Measurements from ENCODE around the gene PCID2. TPM values are rescaled to one million over a fixed set of nuclear protein-coding genes. Genes with fewer than 3 reads are reported as not detected.

Gene PCID2
- total RNA-seq, 1 donor from 2014 or later, result 44.9 TPM

- intact Hi-C loops (cut with DNase I), result no loop called here
- TF ChIP-seq POLR2AphosphoS5 (IDR thresholded peaks at IDR 0.05; ENCODE audit: insufficient read depth in 1 of 2, low read depth in 1 of 2) (no peak), CTCF (IDR thresholded peaks at IDR 0.05) (no peak), POLR2A (IDR thresholded peaks at IDR 0.05) (no peak)
These were observed 65.6 kb downstream of the PCID2 start for GRCh38 chr13:113142876-113143275.

DNA sequence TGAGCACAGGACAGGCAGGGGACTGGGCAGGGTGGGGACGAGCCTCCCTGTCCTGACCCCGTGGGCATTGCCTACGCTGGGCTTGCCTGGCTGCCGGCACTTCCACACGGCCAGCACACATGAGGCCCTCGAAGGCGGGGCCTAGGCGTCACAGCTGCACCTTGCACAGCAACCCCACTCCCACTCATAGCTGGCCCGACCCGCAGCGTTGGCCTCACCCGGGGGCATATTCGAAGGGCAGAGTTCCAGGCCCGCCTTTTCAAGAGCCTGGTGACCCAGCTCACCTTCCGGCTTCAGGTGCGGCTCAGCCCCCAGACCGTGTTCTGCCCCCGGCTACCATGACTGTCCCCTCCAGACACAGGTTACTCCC, 66.9 kb downstream of the PCID2 start:
- H3K27me3 ChIP-seq, result no peaks in the 10 kb centered on the region
- H3K9me3 ChIP-seq, result no peaks in the 10 kb centered on the region
- intact Hi-C loops (cut with DNase I), result no loop called here
- no peaks in the 10 kb centered on the region for H3K4me1 ChIP-seq
- no peak overlapping the region for H3K4me3 ChIP-seq
- DNase-seq (ENCODE audit: extremely low spot score in 2 of 2), result no peak
- H3K36me3 ChIP-seq, result peaks cover 0 to 7% of the 10 kb centered on the region in 2 donors
- TF ChIP-seq POLR2AphosphoS5 (IDR thresholded peaks at IDR 0.05; ENCODE audit: insufficient read depth in 1 of 2, low read depth in 1 of 2) (no peak), POLR2A (IDR thresholded peaks at IDR 0.05) (no peak), CTCF (IDR thresholded peaks at IDR 0.05) (no peak)
- H3K27ac ChIP-seq, result no peak overlapping the region

More at GRCh38 chr13:113142876-113143275, 65.6 kb downstream of the PCID2 start:
- peak; percentile 61 to 67 for DNase-seq (ENCODE audit: extremely low spot score in 2 of 2)
- no peak overlapping the region for H3K4me3 ChIP-seq
- no peaks in the 10 kb centered on the region for H3K4me1 ChIP-seq
- H3K27me3 ChIP-seq, result no peaks in the 10 kb centered on the region
- no peaks in the 10 kb centered on the region for H3K9me3 ChIP-seq
- peaks cover 0 to 7% of the 10 kb centered on the region in 2 donors for H3K36me3 ChIP-seq
- H3K27ac ChIP-seq, result no peak overlapping the region

GRCh38 chr13:113140677-113141600, 67.5 kb downstream of the PCID2 start:
- H3K27ac ChIP-seq, result no peak overlapping the region
- H3K4me3 ChIP-seq, result no peak overlapping the region
- TF ChIP-seq CTCF (IDR thresholded peaks at IDR 0.05), result no peak
- no peak for TF ChIP-seq POLR2A (IDR thresholded peaks at IDR 0.05)
- no peak for TF ChIP-seq POLR2AphosphoS5 (IDR thresholded peaks at IDR 0.05; ENCODE audit: insufficient read depth in 1 of 2, low read depth in 1 of 2)
- no peaks in the 10 kb centered on the region for H3K4me1 ChIP-seq
- no peak for DNase-seq (ENCODE audit: extremely low spot score in 2 of 2)
- H3K36me3 ChIP-seq, result peaks cover 0 to 7% of the 10 kb centered on the region in 2 donors
- H3K9me3 ChIP-seq, result no peaks in the 10 kb centered on the region
- no peaks in the 10 kb centered on the region for H3K27me3 ChIP-seq
- intact Hi-C loops (cut with DNase I), result no loop called here

DNA sequence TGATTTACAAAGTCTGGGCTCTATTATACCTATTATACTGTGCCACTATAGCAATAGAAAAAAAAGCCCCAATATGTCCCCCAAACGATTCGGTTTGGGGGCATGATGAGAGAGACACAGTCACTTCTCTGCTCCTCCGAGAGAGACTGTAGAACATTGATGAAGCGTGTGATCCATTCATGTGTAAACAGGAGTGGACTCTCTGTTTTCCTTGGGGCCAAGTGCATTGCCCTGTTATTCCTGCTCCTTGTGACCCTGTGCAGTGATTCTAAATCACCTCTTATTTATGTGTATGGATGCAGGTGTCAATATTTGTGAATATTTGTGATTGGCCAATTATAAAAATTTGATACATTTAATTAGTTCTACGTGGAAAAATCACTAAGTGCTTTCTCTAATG, 68.9 kb downstream of the PCID2 start:
- H3K36me3 ChIP-seq, result peaks cover 0 to 7% of the 10 kb centered on the region in 2 donors
- H3K4me3 ChIP-seq, result no peak overlapping the region
- no peak overlapping the region for H3K27ac ChIP-seq
- H3K4me1 ChIP-seq, result no peaks in the 10 kb centered on the region
- H3K9me3 ChIP-seq, result no peaks in the 10 kb centered on the region
- no peaks in the 10 kb centered on the region for H3K27me3 ChIP-seq
- TF ChIP-seq POLR2A (IDR thresholded peaks at IDR 0.05), result no peak
- no peak for TF ChIP-seq POLR2AphosphoS5 (IDR thresholded peaks at IDR 0.05; ENCODE audit: insufficient read depth in 1 of 2, low read depth in 1 of 2)
- TF ChIP-seq CTCF (IDR thresholded peaks at IDR 0.05), result no peak
- no peak for DNase-seq (ENCODE audit: extremely low spot score in 2 of 2)
- intact Hi-C loops (cut with DNase I), result no loop called here
